Activated T-cell treated with anti-CD3 and anti-CD28 coated beads, Interleukin-2, amount 50 U/mL, for 72 hours (primary cell): ENCODE data around the gene HIC1. TPM values are rescaled to one million over a fixed set of nuclear protein-coding genes. Genes with fewer than 3 reads are reported as not detected.

Experiments used
- ATAC-seq, 2 donors: fragments of 150-1000 bp; cut with Tn5 transposase; replicated peaks in 1 of 2; 2 replicates each; pipeline ENCODE4 v1.10.0; 2021; ENCODE audit warnings: moderate library complexity in 2 of 2, mild to moderate bottlenecking in 1 of 2
- DNase-seq, 2 donors: peaks; one replicate each; pipeline ENCODE4 v3.0.0; 2021 to 2022; ENCODE audit warnings: mixed read lengths in 1 of 2
- H3K27ac Mint-ChIP-seq: one replicate; pipeline ENCODE4 v1.8.0; 2022; ENCODE audit warnings: mild to moderate bottlenecking, moderate library complexity, mixed read lengths
- H3K27me3 Mint-ChIP-seq: one replicate; pipeline ENCODE4 v1.8.0; 2022; ENCODE audit warnings: low read depth, mixed read lengths
- H3K36me3 Mint-ChIP-seq, 2 donors: one replicate each; pipeline ENCODE4 v1.8.0; 2022; ENCODE audit warnings: mixed read lengths in 2 of 2, mild to moderate bottlenecking in 1 of 2; ENCODE audit not compliant: insufficient read depth in 2 of 2
- H3K4me1 Mint-ChIP-seq: one replicate; pipeline ENCODE4 v1.8.0; 2022; ENCODE audit warnings: low read depth, mixed read lengths
- H3K4me3 Mint-ChIP-seq, 2 donors: one replicate each; pipeline ENCODE4 v1.8.0; 2022; ENCODE audit warnings: mild to moderate bottlenecking in 2 of 2, mixed read lengths in 2 of 2, moderate library complexity in 2 of 2
- H3K9me3 Mint-ChIP-seq, 2 donors: one replicate each; pipeline ENCODE4 v1.8.0; 2022; ENCODE audit warnings: mixed read lengths in 2 of 2
- total RNA-seq, 2 donors: library from RNA; stranded (reverse); gene quantifications; one replicate each; pipeline ENCODE4 v1.2.3, GENCODE V29; 2022

The HIC1 gene
- total RNA-seq, 2 donors from 2014 or later: 11.7 to 21.4 TPM

- Mint-ChIP-seq H3K36me3 (peaks cover 4% of the 10 kb centered on the region in 2 donors), H3K4me3 (peak overlapping the region; percentile 75 to 78), H3K27ac (no peak overlapping the region), H3K9me3 (no peaks in the 10 kb centered on the region), H3K27me3 (peaks cover 15% of the 10 kb centered on the region), H3K4me1 (peaks cover 20% of the 10 kb centered on the region)
- ATAC-seq (peak; percentile 1 to 3), DNase-seq (peak; percentile 48 to 69)
Observed at GRCh38 chr17:2055292-2056205, 646 bp downstream of the HIC1 start.

GRCh38 chr17:2056206-2057174 lies 1.6 kb downstream of the HIC1 start:
- ATAC-seq (peak; percentile 7 to 9), DNase-seq (peak; percentile 57 to 65)
- peak overlapping the region; percentile 75 to 78 for H3K4me3 Mint-ChIP-seq
- peaks cover 6 to 7% of the 10 kb centered on the region in 2 donors for H3K36me3 Mint-ChIP-seq
- peaks cover 14% of the 10 kb centered on the region for H3K27me3 Mint-ChIP-seq
- no peak overlapping the region for H3K27ac Mint-ChIP-seq
- H3K9me3 Mint-ChIP-seq: no peaks in the 10 kb centered on the region
- H3K4me1 Mint-ChIP-seq: peaks cover 23% of the 10 kb centered on the region

GRCh38 chr17:2057175-2057759 lies 2.4 kb downstream of the HIC1 start:
- DNase-seq (no peak), ATAC-seq (no peak)
- no peaks in the 10 kb centered on the region for H3K9me3 Mint-ChIP-seq
- H3K36me3 Mint-ChIP-seq: peaks cover 6 to 7% of the 10 kb centered on the region in 2 donors
- H3K4me3 Mint-ChIP-seq: no peak overlapping the region
- peaks cover 17% of the 10 kb centered on the region for H3K4me1 Mint-ChIP-seq
- peaks cover 6% of the 10 kb centered on the region for H3K27me3 Mint-ChIP-seq
- H3K27ac Mint-ChIP-seq: no peak overlapping the region

GRCh38 chr17:2057760-2058585 lies 3.1 kb downstream of the HIC1 start:
- Mint-ChIP-seq H3K9me3 (no peaks in the 10 kb centered on the region), H3K36me3 (peaks cover 6 to 7% of the 10 kb centered on the region in 2 donors), H3K4me3 (peak overlapping the region in 1 of 2 donors; percentile 52), H3K27ac (no peak overlapping the region), H3K27me3 (peaks cover 5% of the 10 kb centered on the region), H3K4me1 (peaks cover 16% of the 10 kb centered on the region)
- no peak for ATAC-seq
- DNase-seq: no peak

- Mint-ChIP-seq H3K4me1 (peaks cover 10% of the 10 kb centered on the region), H3K9me3 (no peaks in the 10 kb centered on the region)
- peak; percentile 83 to 86 for DNase-seq
Observed at GRCh38 chr17:2058586-2059546, 4.0 kb downstream of the HIC1 start.

GRCh38 chr17:2059547-2060384 lies 4.9 kb downstream of the HIC1 start:
- H3K4me1 Mint-ChIP-seq: peaks cover 14% of the 10 kb centered on the region

More at GRCh38 chr17:2058586-2059546, 4.0 kb downstream of the HIC1 start:
- Mint-ChIP-seq H3K27me3 (peaks cover 5% of the 10 kb centered on the region), H3K36me3 (peaks cover 8 to 11% of the 10 kb centered on the region in 2 donors), H3K4me3 (peak overlapping the region; percentile 34 to 51), H3K27ac (no peak overlapping the region)
- peak in 1 of 2 donors; percentile 10 for ATAC-seq

GRCh38 chr17:2060385-2060658 lies 5.4 kb downstream of the HIC1 start:
- ATAC-seq: no peak
- H3K4me1 Mint-ChIP-seq: peaks cover 17% of the 10 kb centered on the region
- peak overlapping the region; percentile 61 for H3K27ac Mint-ChIP-seq
- H3K36me3 Mint-ChIP-seq: peaks cover 9 to 18% of the 10 kb centered on the region in 2 donors
- no peak overlapping the region for H3K4me3 Mint-ChIP-seq
- H3K9me3 Mint-ChIP-seq: no peaks in the 10 kb centered on the region
- no peak for DNase-seq
- H3K27me3 Mint-ChIP-seq: peaks cover 5% of the 10 kb centered on the region

More at GRCh38 chr17:2059547-2060384, 4.9 kb downstream of the HIC1 start:
- Mint-ChIP-seq H3K9me3 (no peaks in the 10 kb centered on the region), H3K27ac (peak overlapping the region; percentile 61), H3K4me3 (peak overlapping the region; percentile 50 to 51), H3K36me3 (peaks cover 9 to 15% of the 10 kb centered on the region in 2 donors), H3K27me3 (peaks cover 5% of the 10 kb centered on the region)
- no peak for DNase-seq
- ATAC-seq: no peak

- Mint-ChIP-seq H3K36me3 (peaks cover 12 to 18% of the 10 kb centered on the region in 2 donors), H3K9me3 (no peaks in the 10 kb centered on the region), H3K4me3 (no peak overlapping the region), H3K27me3 (peaks cover 5% of the 10 kb centered on the region), H3K27ac (peak overlapping the region; percentile 61), H3K4me1 (peaks cover 17% of the 10 kb centered on the region)
- no peak for DNase-seq
- no peak for ATAC-seq
Observed at GRCh38 chr17:2060681-2061440, 6.0 kb downstream of the HIC1 start.

- H3K36me3 Mint-ChIP-seq: peaks cover 15 to 18% of the 10 kb centered on the region in 2 donors
- no peak overlapping the region for H3K4me3 Mint-ChIP-seq
- no peak for DNase-seq
- H3K4me1 Mint-ChIP-seq: peaks cover 17% of the 10 kb centered on the region
- no peak for ATAC-seq
- H3K27me3 Mint-ChIP-seq: peaks cover 5% of the 10 kb centered on the region
- no peaks in the 10 kb centered on the region for H3K9me3 Mint-ChIP-seq
- H3K27ac Mint-ChIP-seq: peak overlapping the region; percentile 69
Observed at GRCh38 chr17:2061441-2061958, 6.6 kb downstream of the HIC1 start.

GRCh38 chr17:2062571-2063183 lies 7.8 kb downstream of the HIC1 start:
- peak overlapping the region; percentile 69 for H3K27ac Mint-ChIP-seq
- ATAC-seq: no peak

More at GRCh38 chr17:2062571-2063183, 7.8 kb downstream of the HIC1 start:
- Mint-ChIP-seq H3K4me1 (peaks cover 23% of the 10 kb centered on the region), H3K4me3 (no peak overlapping the region), H3K9me3 (no peaks in the 10 kb centered on the region), H3K27me3 (peaks cover 5% of the 10 kb centered on the region), H3K36me3 (peaks cover 15 to 23% of the 10 kb centered on the region in 2 donors)
- no peak for DNase-seq
